ENCODE results near the gene MEG3. TPM values are rescaled to one million over a fixed set of nuclear protein-coding genes. Genes with fewer than 3 reads are reported as not detected.

MEG3 gene
- total RNA-seq, 4 donors from 2014 or later: 34.9 to 169 (median 117) TPM

GRCh38 chr14:100779691-100780080, 46.2 kb upstream of the MEG3 start:
- TF ChIP-seq CTCF (IDR thresholded peaks at IDR 0.05): no peak
- ATAC-seq (ENCODE audit: low FRiP score): no peak
- no peak for DNase-seq (ENCODE audit: low spot score)

- no peak for ATAC-seq (ENCODE audit: low FRiP score)
- no peak for DNase-seq (ENCODE audit: low spot score)
- TF ChIP-seq CTCF (IDR thresholded peaks at IDR 0.05): no peak
Observed at GRCh38 chr14:100780246-100780645, 45.7 kb upstream of the MEG3 start.

GRCh38 chr14:100780646-100781355, 45.1 kb upstream of the MEG3 start:
- ATAC-seq (ENCODE audit: low FRiP score) (no peak), DNase-seq (ENCODE audit: low spot score) (no peak)
- TF ChIP-seq CTCF (IDR thresholded peaks at IDR 0.05): no peak

GRCh38 chr14:100781952-100782351, 44.0 kb upstream of the MEG3 start:
- DNase-seq (ENCODE audit: low spot score) (no peak), ATAC-seq (ENCODE audit: low FRiP score) (no peak)
- no peak for TF ChIP-seq CTCF (IDR thresholded peaks at IDR 0.05)

- no peak for DNase-seq (ENCODE audit: low spot score)
- TF ChIP-seq CTCF (IDR thresholded peaks at IDR 0.05): no peak
- no peak for ATAC-seq (ENCODE audit: low FRiP score)
Observed at GRCh38 chr14:100782516-100783320, 43.2 kb upstream of the MEG3 start.

- no peak for TF ChIP-seq CTCF (IDR thresholded peaks at IDR 0.05)
- DNase-seq (ENCODE audit: low spot score) (no peak), ATAC-seq (ENCODE audit: low FRiP score) (no peak)
Observed at GRCh38 chr14:100783630-100784370, 42.1 kb upstream of the MEG3 start.

Data from omental fat pad (tissue), 4 donors.